GM13976 (cell line): Measurements from ENCODE around the gene BPIFB3.
"Not testable (repeated sequence)": the region's sequence is repeated elsewhere in the genome, so short reads cannot be mapped to it uniquely, and the experiment has no call there.

Experiments
- DNase-seq: peaks from one replicate; pipeline ENCODE4 v3.0.0; 2012; ENCODE audit warnings: low spot score
- CTCF ChIP-seq: IDR thresholded peaks from 2 replicates; pipeline ENCODE4 v1.5.1; 2012; ENCODE audit warnings: borderline replicate concordance, mild to moderate bottlenecking; ENCODE audit not compliant: insufficient read depth; ENCODE audit errors: extremely low read depth, missing control alignments, control extremely low read depth
- in situ Hi-C: fragments of 300-500 bp; cut with MboI; formaldehyde crosslinking; loops from one replicate; pipeline ENCODE4 v1.12.0; 2022; ENCODE audit warnings: low sequenced_read_pairs, mixed read lengths, inconsistent platforms; ENCODE audit not compliant: unreplicated experiment

The BPIFB3 gene

GRCh38 chr20:33105316-33105924 is 51.7 kb downstream of the BPIFB3 start:
- no peak for DNase-seq
- in situ Hi-C loops, result no loop called here
- no peak for TF ChIP-seq CTCF

- in situ Hi-C loops, DNase-seq: not testable (repeated sequence)
Observed at GRCh38 chr20:33106058-33106620, 52.4 kb downstream of the BPIFB3 start.

- TF ChIP-seq CTCF, result no peak
- DNase-seq, result no peak
- in situ Hi-C loops, result no loop called here
Observed at GRCh38 chr20:33108661-33109060, 55.0 kb downstream of the BPIFB3 start.

- TF ChIP-seq CTCF, result no peak
- no peak for DNase-seq
- in situ Hi-C loops, result no loop called here
Observed at GRCh38 chr20:33110147-33110825, 56.6 kb downstream of the BPIFB3 start.

- in situ Hi-C loops, result no loop called here
- no peak for TF ChIP-seq CTCF
- DNase-seq, result no peak
Observed at GRCh38 chr20:33111306-33111705, 57.6 kb downstream of the BPIFB3 start.

GRCh38 chr20:33112547-33113386 is 59.1 kb downstream of the BPIFB3 start:
- in situ Hi-C loops, result no loop called here
- no peak for TF ChIP-seq CTCF
- no peak for DNase-seq

GRCh38 chr20:33113387-33113908 is 59.7 kb downstream of the BPIFB3 start:
- in situ Hi-C loops, result no loop called here
- DNase-seq, result no peak
- TF ChIP-seq CTCF, result no peak

GRCh38 chr20:33115501-33115900 is 61.8 kb downstream of the BPIFB3 start:
- DNase-seq, in situ Hi-C loops: not testable (repeated sequence)
